GM19240 (cell line): ENCODE results near the gene CRYBG1.
"Not testable (repeated sequence)": the region's sequence is repeated elsewhere in the genome, so short reads cannot be mapped to it uniquely, and the experiment has no call there.

Source experiments
- DNase-seq: peaks from one replicate; pipeline ENCODE4 v3.0.0; 2011; ENCODE audit warnings: low spot score; ENCODE audit not compliant: insufficient read length

CRYBG1 gene

DNA sequence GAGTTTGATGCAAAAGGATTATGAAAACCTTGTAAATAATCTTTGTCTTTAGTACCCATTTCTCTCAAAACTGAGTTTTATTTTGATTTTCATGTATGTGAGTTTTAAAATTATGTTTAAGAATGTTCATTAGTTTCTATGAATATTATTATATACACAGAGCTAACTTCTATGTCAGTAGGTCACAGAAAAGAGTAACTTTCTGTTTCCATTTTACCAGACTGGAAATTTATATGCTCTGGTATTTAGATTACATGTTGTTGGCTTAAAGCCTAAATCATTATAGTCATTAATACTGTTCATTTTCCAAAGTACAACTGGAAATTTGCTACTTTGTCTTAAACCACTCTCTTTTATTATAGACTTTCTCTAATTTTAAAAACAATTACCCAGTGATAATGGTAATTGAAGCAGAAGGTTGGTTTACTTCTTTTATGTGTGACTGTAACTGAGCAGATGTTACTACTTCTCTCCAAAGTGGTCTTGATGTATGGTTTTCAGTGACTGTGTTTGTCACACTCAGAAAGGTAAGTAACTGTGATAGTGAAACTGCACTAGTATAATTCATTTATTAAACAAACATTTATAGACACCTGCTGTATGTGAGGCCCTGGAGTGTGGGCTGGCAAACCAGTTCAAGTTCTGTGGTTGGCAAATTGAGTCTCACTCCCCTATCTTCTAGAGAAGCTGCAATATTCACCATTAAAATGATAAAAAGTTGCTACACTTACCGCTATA, 13.2 kb downstream of the CRYBG1 start:
- no peak for DNase-seq

DNA sequence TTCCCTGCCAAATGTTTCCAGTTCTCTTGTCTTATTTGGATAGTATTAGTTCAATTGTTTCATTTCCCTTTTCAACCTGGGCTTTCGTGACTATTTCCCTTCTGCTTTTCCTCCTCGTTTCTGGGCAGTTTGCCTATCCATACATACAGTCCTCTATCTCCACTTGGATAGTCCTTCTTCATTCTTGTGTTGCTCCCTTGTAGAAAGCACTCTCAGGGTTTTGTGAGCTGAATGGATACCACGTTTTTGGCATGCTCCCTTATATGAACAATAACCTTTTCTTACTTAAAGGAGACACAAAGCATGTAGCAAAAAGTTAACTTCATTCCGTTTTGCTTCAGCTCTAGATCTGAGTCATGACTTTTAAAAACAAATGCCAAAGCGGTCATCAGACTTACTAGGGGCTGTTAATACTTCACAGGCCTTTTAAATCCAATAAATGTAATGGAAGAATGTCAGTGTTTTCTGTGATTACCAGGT, 16.6 kb downstream of the CRYBG1 start:
- no peak for DNase-seq

DNA sequence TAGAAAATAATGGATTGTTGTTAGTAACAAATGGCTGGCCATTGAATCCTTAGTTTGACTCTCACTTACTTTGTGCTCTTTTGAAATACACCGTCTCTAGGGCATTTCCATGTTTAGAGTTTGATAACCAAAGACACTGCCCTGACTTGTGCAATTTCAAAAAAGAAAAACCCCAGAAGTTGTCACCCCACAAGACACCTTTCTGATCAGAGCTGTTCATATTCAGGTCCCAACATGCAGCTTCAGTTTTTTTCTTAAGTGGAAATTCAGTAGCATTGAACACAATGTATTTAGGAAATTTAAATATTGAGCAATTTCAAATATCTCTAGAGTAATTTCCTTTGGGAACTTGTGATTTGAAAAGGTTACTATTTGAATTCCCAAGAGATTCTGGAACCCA, 19.4 kb downstream of the CRYBG1 start:
- no peak for DNase-seq

DNA sequence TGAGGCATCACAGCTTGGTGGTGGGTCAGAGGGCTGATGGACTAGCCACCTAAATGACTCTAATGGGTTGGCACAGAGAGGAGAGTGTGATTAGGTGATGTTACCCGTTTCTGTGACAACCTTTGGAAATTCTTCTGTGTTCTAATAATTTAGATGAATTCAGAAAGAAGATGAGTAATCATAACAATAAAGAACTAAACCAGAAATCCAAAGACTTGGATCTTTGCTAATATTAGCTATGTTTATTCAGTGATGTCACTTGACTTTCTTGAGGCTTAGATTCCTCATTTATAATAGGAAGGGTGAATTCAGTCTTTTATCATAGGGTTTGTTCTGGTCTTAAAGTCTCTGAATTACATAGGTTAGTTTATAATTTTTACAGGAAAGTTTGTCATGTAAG, 19.9 kb downstream of the CRYBG1 start:
- DNase-seq = no peak

DNA sequence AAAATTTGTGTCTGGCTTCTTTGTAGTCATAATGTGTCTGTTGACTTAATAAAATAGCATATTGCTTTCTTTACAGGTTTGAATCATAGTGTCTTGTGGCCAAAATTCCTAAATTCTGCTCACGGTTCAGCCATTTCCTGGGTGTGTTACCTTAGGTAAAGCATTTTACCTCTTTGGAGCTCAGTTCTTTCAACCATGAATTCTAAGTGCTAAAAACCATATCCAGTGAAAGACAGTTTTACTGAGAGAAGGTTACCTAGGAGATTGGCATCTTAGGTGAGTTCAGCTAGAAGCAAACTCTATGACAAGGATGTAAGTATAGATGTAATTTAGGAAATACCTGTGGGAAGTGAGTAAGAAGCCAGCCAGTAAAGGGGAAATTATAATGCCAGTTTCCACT, 20.7 kb downstream of the CRYBG1 start:
- DNase-seq = no peak

DNA sequence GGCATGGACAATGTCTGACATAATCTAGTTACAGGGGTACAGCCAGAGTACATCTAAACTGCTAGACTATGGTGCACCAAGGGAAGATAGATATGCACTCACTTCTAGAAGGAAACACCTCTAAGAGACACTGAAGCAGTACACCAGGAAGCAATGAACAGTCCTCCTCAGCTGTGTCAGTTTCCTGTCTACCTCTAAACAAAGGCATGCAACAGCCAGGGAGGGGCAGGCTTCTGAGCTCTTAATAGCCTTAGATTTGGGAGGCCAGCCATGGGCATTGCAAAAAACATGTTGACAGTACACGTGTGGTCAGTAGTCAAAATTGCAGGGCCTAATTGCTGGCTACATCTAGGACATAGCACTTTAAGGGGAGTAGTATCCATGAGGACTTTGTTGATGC, 21.4 kb downstream of the CRYBG1 start:
- no peak for DNase-seq

DNA sequence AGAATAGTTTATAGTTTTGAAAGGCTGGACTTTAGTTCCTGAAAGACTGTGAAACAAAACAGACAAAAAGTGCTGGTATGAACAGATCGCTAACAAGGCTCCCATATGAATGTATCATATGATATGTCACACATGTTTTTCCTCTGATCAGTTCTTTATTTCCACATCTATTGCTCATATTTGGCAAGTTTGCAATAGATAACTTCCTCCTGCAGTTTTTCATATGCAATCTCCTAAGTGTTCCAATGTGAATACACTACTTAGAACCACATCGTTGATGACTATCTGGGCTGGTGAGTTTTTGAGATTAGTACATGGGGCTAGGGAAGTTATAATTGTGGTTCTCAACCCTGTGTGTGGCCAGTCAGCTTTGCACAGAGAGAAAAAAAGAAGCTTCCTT, 23.1 kb downstream of the CRYBG1 start:
- DNase-seq = no peak

DNA sequence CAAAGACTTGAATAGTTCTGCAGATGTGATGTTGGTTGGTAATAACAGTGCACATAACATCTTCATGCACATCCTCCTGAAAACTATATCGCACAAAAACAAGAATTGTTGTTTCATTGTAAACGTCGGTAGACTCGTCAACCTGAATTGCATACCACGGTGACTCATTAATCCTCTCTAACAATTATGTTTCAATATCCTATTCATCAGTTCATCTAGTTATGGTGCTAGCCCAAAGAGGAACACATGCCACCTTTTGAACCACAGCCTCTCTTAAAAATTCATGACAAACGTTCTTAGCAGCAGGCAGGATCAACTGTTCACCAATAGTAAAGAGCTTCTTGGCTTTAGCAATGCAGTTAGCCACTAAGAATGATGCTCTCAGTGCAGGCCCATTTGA, 25.0 kb downstream of the CRYBG1 start:
- no peak for DNase-seq

DNA sequence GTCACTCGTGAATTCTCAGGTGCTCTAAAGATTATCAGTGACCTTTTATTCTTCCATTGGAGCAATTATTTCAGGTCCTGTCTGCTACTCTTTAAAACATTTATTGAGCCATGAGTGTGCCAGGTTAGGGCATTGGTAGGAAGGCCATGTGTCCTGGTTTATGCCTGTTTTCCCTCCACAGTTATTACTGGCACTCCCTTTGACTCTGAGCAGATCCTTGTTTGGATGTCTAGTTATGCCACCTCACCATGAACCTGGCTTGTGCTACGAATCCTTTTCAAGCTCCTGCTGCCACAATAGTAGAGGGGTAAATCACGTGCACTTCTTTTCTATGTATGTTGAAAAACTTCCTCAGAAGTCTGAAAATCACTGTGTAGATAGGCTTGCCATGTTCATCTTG, 27.4 kb downstream of the CRYBG1 start:
- no peak for DNase-seq

DNA sequence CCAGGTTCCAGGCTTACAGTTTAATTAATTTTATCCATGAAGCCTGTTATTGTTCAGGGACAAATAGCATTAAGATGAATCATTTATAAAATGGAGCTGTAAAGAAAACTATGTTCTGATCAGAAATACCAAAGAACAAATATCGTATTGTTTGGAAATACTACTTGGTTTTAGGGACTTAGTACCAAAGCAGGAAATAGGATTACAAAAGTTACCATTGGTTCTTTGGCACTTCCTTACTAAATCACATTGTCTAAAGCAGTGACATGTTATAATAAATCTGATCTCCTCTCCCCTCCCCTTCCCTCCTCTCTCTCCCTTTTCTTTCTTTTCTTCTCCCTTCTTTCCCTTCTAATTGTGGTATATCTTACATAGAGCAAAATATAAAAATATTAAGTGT, 29.6 kb downstream of the CRYBG1 start:
- no peak for DNase-seq

DNA sequence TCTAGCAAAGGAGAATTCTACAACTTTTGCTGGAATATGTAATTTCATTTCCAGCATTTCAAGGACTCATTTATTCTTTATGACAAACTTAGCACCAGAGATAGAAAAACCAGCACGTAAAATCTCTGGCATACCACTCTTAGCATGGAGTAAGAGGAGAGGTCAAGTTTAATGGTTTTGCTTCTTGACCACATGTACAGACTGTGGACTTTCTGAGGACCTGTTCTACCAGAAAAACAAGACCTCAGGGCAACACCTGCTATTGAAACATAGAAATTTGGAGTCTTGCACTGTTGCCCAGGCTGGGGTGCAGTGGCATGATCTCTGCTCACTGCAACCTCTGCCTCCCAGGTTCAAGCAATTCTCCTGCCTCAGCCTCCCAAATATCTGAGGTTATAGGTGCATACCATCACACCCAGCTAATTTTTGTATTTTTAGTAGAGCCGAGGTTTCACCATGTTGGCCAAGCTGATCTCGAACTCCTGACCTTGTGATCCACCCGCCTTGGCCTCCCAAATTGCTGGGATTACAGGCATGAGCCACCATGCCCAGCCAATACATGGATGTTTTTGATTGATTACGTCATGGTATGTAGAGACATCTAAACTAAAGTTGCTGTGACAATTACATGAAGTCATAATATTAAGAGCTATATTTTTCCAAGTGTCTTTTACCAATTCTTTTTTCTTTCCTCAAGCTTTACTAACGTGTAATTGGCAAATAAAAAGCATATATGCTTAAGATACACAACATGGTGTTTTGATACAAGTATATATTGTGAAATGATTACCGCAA, 36.1 kb downstream of the CRYBG1 start:
- DNase-seq = no peak

DNA sequence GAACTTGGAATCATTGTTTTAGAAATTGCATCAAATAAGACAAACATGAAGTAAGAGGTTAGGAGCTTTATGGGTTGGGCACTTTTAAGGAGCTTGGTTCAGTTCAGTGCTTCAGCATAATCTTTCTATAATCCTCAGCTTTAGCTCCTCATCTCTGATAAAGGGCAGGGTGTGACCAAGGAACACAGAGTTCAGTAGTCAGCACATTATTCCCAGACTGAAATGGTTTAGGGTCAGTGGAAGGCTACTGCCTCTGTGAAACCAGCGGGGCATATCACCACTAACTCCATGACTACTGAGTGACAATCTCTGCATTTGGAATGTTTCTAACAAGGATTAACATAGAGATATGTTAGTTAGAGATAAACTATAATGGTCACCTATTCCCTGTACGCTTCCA, 36.9 kb downstream of the CRYBG1 start:
- no peak for DNase-seq

DNA sequence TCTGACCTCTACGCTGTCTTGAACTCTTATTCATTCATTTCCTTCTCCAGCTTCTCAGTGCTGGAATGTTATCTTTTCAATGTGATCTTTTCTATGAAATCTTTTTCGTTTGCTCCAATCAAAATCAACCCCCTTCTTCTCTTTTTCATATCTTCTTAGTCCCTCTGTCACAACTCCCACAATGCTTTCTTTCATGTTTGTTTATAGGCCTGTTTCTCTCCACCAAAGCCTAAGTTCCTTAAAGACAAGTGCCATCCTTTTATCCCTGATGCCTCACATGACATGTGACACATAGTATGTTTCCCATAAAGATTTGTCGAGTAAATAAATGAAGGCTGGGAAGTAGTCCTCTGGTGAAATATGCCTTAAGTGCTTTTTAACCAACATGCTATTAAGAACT, 38.1 kb downstream of the CRYBG1 start:
- DNase-seq = no peak

DNA sequence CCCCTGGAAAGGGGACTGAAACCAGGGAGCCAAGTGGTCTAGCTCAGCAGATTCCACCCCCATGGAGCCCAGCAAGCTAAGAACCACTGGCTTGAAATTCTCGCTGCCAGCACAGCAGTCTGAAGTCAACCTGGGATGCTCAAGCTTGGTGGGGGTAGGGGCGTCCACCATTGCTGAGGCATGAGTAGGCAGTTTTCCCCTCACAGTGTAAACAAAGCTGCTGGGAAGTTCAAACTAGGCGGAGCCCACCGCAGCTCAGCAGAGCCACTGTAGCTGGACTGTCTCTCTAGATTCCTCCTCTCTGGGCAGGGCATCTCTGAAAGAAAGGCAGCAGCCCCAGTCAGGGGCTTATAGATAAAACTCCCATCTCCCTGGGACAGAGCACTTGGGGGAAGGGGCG, 44.5 kb downstream of the CRYBG1 start:
- not testable (repeated sequence) for DNase-seq

DNA sequence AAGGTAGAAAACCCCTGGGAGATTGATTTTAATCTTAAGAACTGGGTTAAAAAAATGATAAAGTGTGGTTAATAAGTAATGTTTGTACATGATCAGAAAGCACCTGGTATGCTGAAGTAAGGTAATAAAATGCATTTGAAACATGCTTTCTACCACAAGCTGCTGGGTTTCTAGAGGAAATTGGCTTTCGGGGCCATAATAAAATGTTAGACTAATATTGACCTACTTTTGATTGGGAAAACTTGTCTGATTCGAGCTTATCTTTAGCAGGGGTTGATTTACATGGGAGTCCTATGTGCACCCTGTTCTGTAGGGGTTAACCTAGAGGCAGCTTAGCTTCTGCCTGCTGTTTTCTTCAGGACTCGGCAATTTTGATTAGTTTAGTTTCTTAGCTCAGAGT, 50.5 kb downstream of the CRYBG1 start:
- no peak for DNase-seq

DNA sequence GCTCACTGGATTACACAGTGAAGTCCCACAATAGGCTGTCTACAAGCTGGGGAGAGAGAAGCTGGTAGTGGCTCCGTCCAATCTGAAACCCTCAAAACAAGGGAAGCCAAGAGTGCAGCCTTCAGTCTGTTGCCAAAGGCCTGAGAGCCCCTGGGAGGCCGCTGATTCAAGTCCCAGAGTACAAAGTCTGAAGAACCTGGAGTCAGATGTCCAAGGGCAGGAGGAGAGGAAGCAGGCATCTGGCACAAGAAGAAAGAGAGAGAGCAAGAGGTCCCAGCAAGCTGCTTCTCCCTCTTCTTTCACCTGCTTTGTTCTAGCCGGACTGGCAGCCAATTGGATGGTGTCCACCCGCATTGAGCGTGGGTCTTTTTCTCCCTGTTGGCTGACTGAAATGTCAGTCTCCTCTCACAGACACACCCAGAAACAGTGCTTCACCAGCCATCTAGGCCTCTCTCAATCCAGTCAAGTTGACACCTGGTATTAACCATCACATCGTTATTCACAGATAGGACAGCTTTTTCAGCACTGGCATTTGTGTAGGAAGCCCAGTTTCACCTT, 51.2 kb downstream of the CRYBG1 start:
- no peak for DNase-seq

DNA sequence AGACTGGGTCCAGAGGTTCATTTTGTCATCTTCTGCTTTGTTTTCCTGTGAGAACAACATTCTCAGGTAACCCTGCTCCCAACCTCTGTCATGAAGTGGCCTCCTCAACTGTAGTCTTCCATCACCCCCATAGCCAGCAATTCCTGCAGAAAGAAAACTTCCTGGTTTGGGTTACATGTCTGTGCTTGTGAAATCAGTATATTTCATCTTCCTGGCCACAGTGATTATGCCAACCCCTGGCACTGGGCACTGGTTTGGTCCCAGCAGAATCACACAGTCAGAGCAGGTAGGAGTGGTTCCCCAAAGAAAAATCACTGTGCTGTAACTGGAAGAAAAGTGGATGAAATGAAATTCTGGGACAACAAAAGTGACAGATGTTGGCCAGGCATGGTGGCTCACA, 52.5 kb downstream of the CRYBG1 start:
- no peak for DNase-seq

DNA sequence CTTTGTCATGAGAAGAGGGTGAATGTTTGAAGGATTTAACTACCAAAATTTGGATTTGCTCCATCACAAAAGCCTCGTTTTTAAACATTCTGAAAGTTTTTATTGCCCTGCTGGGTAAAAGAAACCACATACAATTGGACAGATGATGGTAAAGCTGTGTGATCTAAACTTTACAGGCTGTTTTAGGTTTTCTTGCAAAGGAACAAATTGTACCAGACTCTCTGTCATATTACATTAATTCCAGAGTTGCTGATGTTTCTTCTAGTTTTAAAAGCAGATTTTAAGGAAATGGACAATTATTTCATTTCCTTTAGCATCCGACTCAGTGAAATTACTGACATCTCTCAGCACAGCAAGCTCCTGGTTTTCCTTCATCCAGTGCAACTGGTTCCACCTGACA, 53.2 kb downstream of the CRYBG1 start:
- DNase-seq = no peak

DNA sequence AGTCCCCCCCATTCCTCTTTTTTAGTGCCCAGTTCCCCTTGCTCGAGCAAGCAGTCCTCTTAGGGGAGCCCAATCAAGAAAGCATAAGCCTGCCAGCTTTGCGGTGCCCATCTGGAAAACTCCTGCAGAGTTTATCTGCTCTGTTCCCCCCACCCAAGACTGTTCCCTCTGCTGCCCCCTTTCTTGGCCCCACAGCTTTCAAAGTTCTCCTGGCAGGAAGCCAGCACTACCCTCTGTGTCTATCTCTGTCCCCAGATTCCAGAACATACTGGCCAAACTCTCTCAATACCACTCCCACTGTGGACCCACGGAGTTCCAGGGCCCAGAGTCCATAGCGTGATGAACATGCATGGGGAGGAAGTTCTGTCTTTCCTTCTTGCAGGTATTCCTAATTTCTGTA, 55.4 kb downstream of the CRYBG1 start:
- DNase-seq = no peak

DNA sequence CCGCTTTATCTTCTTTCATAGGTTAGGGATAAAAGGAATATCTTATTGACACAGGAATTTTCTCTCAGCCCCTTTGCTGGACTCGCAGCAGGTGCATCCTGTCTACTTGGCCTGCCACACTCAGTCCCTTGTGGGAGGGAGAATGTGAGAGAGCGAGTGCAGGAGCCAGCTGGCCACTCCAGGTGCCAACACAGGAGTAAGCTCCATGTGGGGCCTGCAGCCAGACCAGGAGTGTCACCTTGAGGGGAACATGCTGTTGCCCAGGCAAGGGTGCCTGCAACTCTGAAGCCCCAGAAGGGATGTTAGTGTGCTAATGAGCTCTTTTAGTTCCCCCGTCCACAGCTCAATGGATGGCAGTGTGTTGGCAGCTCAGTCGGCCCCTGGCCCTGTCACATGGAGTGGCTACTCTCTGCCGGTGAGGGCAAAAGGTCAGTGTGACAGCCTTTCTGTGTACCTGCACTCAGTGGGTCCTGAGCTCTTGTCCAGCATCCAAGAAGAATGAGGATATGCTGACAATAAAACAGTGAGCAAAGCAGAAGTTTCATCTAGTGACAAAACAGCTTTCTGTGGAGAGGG, 57.1 kb downstream of the CRYBG1 start:
- DNase-seq = no peak

DNA sequence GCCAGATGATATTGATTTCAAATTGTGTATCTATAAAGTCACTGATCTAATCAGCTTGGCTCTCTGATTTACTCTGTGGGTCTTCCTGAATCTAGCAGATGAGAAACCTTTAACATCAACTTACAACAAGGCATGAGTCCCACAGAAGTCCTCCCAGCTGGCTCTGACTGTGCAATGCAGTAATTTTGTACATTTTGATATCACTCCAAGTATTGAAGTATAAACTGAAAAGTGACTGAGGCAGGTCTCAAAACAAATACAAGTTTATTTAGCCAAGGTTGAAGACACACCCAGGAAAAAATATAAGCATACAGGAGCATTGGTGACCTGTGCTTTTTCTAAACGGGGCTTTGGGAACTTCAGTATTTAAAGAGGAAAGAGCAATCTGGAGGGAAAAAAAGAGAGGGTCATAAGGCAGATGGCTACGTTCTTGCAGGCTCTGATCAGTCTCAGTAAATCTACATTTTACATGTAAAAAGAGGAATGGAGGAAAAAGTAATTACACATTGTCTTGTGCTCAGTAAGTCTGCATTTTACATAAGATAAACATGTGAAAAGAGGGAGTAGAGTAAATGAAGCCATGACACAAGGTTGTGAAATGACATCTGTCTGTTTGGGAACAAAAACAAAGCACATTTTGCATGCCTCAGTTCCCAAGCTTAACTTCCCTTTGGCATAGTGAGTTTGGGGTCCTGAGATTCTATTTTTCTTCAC, 59.5 kb downstream of the CRYBG1 start:
- DNase-seq = no peak

DNA sequence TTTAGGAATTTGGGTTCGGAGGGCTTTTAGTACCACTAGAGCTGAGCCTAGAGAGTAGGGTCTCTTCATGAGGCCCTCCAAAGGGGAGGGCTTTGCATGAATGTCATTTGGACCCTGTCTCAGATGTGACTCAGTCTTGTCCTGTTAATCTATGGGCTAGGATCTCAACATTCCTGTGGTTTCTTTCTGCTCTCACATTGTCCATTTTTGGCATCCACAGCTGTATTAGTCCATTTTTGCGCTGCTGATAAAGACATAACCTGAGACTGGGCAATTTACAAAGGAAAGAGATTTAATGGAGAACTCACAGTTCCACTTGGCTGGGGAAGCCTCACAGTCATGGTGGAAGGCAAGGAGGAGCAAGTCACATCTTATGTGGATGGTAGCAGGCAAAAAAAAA, 61.0 kb downstream of the CRYBG1 start:
- no peak for DNase-seq
